Measurements from ENCODE around the gene DCANP1.

Gene DCANP1

DNA sequence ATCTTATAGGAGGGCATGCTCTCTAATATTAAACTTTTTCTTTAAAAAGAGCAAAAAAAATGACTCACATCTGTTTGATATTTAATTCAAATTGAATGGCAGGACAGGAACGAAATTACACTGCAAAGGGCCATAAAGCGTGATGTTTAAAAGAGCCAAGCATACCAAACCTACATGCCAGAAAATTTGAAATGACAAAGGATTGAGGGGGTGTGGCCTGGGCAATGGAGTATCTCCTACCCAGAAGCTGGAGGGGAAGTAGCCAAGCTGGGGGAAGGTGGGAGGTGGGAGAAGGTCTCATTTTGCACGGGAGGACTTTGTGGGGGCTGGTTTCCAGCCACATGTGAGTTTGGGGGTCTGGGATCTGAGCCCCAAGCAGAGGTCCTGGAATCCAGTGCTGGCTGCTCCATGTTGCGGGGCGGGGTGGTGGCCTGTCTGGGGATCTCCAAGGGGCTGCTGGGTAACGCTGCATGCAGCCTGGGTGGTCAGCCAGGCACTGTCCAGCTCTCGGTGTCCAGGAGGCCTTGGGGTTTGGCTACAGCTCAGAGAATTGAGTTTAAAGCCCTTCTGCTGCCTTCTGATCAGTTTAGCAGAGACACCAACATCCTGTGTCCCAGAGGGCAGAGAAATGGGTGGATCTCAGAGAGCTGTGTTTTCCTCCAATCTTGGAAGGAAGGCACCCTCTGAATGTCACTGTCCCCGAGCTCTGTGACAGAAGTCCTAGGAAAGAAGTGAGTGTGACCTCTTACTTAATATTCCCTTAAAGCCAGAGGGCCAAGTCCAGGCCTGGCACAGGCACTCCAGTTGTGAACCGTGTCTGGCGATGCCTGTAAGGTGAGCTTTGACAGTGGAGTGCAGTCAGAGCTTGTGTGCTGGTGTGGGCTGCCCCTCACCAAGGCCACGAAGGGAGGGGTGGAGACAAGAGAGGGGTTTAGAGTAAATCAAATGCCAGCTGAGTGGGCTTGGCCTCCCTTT, 7.6 kb downstream of the DCANP1 start:
- Histone ChIP-seq H3K4me1 (ENCODE audit: control insufficient read depth, insufficient read depth, low read length) (no peaks in the 10 kb centered on the region), H3K27ac (ENCODE audit: low read length) (no peak overlapping the region), H3K27me3 (ENCODE audit: control insufficient read depth, insufficient read depth, low read length) (no peaks in the 10 kb centered on the region), H3K9me3 (ENCODE audit: control insufficient read depth, insufficient read depth, low read length) (no peaks in the 10 kb centered on the region), H3K36me3 (ENCODE audit: control insufficient read depth, insufficient read depth, low read length) (no peaks in the 10 kb centered on the region), H3K4me3 (ENCODE audit: low read length) (no peak overlapping the region)
- WGBS (ENCODE audit: insufficient coverage, insufficient read length): no CpG with 5 or more reads among the region's 11 CpGs
- no peak for DNase-seq (ENCODE audit: low read depth, low spot score)

DNA sequence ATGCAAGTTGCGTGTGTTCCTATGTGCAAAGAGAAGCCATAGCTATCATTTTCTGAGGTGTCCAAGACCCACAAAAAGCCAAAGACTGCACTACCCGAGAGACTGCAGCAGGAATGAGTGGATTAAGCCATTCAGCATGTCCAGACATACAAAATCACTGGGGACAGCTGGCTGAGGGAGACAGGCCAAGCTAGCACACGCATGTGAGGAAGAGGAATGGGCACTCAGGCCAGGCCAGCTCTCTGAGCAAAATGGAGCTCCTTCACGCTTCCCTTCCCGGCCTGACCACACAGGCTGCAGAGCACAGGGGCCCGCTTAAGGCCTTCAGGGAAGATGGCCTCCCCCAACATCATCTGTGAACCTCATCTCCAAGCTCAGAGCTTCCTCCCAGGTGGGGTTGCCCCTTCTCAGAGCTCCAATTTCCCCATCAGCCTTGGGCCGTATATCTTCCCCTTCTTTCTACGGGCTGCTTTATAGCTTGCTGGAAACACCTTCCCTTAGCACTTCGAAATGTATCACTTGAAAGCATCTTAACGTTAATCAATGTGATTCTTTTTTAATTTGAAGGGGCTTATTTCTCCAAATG, 8.4 kb downstream of the DCANP1 start:
- H3K4me1 ChIP-seq (ENCODE audit: control insufficient read depth, insufficient read depth, low read length): peaks cover 2% of the 10 kb centered on the region; the same call in 1 of the 2 replicates
- no CpG with 5 or more reads among the region's 10 CpGs for WGBS (ENCODE audit: insufficient coverage, insufficient read length)
- no peak for DNase-seq (ENCODE audit: low read depth, low spot score)

GRCh38 chr5:135437796-135438560, 9.2 kb downstream of the DCANP1 start:
- Histone ChIP-seq H3K36me3 (ENCODE audit: control insufficient read depth, insufficient read depth, low read length) (no peaks in the 10 kb centered on the region), H3K27me3 (ENCODE audit: control insufficient read depth, insufficient read depth, low read length) (no peaks in the 10 kb centered on the region), H3K9me3 (ENCODE audit: control insufficient read depth, insufficient read depth, low read length) (no peaks in the 10 kb centered on the region), H3K4me1 (ENCODE audit: control insufficient read depth, insufficient read depth, low read length) (peaks cover 2% of the 10 kb centered on the region; the same call in 1 of the 2 replicates), H3K27ac (ENCODE audit: low read length) (no peak overlapping the region), H3K4me3 (ENCODE audit: low read length) (no peak overlapping the region)
- WGBS (ENCODE audit: insufficient coverage, insufficient read length): no CpG with 5 or more reads among the region's 13 CpGs
- no peak for DNase-seq (ENCODE audit: low read depth, low spot score)

More for the DNA sequence above, 8.4 kb downstream of the DCANP1 start:
- no peaks in the 10 kb centered on the region for H3K9me3 ChIP-seq (ENCODE audit: control insufficient read depth, insufficient read depth, low read length)
- no peaks in the 10 kb centered on the region for H3K36me3 ChIP-seq (ENCODE audit: control insufficient read depth, insufficient read depth, low read length)
- H3K27me3 ChIP-seq (ENCODE audit: control insufficient read depth, insufficient read depth, low read length): no peaks in the 10 kb centered on the region
- H3K4me3 ChIP-seq (ENCODE audit: low read length): no peak overlapping the region
- no peak overlapping the region for H3K27ac ChIP-seq (ENCODE audit: low read length)

DNA sequence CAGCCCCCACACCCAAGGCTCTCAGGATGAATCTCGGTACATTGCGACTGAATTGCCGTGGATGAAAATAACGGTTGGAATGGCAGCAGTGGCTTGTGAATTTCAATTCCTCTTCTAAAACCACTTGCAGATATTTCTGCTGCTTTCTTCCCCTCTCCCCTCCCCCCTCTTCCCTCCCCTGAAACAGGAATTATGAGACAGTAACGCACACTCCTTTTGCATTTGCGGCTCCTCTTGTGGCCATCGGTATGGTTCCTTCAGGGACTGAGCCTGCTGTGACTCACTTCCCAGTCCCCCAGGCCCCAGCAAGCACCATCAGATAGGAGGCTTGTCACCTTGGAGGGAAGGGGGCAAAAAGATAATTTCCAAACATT, 9.7 kb downstream of the DCANP1 start:
- DNase-seq (ENCODE audit: low read depth, low spot score): no peak
- peaks cover 2% of the 10 kb centered on the region; the same call in 1 of the 2 replicates for H3K4me1 ChIP-seq (ENCODE audit: control insufficient read depth, insufficient read depth, low read length)
- no peaks in the 10 kb centered on the region for H3K9me3 ChIP-seq (ENCODE audit: control insufficient read depth, insufficient read depth, low read length)
- WGBS (ENCODE audit: insufficient coverage, insufficient read length): no CpG with 5 or more reads among the region's 7 CpGs
- no peak overlapping the region for H3K4me3 ChIP-seq (ENCODE audit: low read length)
- H3K27ac ChIP-seq (ENCODE audit: low read length): no peak overlapping the region
- no peaks in the 10 kb centered on the region for H3K36me3 ChIP-seq (ENCODE audit: control insufficient read depth, insufficient read depth, low read length)
- H3K27me3 ChIP-seq (ENCODE audit: control insufficient read depth, insufficient read depth, low read length): no peaks in the 10 kb centered on the region

DNA sequence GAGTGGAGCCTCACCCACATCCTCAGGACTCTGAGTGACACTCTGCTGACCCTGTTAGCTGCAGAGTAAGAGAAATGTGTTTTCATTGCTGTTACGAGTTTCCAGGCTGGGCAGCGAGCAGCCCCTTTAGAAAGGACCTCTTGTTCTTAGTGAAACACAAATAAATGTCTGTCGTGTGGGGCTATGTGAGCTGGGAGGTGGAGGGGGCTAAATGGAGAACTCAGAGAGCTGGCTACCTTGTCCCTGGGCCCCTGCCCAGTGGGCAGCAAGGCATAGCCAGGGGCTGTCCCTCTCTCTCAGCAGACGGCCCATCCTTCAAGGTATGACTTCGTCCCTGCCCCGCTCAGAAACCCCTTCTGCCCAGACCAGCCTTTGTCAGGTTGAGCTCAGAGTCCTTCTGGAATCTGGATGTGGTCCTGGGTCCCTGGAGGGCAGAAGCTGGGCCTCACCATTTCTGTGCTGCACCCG, 10.2 kb downstream of the DCANP1 start:
- H3K4me3 ChIP-seq (ENCODE audit: low read length): no peak overlapping the region
- DNase-seq (ENCODE audit: low read depth, low spot score): no peak
- no CpG with 5 or more reads among the region's 7 CpGs for WGBS (ENCODE audit: insufficient coverage, insufficient read length)

DNA sequence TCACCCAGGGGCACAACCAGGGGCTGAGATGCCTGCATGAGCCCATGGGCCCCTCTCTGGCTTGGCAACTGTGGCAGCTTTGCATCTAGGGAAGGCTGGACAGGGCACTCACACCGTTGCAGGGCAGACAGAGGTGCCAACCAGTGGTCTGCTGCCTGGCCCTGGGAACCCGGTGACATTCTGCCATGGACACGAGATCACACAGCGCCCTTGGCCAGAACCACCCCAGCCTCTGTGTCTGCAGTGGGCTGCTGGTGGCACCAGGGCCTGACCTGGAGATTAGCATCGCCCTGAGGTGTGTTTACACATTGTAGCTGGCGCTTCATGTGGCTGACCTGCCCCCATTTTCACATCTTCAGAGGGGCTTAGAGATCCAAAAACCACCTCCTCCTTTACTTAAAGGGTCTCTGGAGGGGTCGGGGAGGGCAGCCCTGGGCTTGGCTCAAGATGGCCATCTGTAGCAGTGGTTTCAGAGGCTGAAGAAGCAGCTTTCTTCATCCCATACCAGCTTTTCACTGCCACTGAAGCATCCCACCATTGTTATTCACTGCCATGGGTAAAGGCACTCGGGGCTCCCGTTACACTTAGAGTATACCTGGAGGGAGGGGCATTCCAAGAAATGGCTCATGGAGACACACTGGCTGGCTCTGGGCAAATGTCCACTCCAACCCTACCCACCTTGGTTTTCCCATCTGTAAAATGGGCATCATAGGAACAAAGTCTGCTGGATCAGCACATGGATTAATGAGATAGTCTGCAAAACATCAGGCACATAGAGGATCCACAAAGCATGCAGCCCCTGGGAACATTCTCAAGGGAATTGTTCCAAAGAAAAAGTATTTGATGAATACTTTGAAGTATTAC, 11.4 kb downstream of the DCANP1 start:
- Histone ChIP-seq H3K36me3 (ENCODE audit: control insufficient read depth, insufficient read depth, low read length) (no peaks in the 10 kb centered on the region), H3K27me3 (ENCODE audit: control insufficient read depth, insufficient read depth, low read length) (no peaks in the 10 kb centered on the region), H3K27ac (ENCODE audit: low read length) (no peak overlapping the region), H3K4me3 (ENCODE audit: low read length) (no peak overlapping the region), H3K4me1 (ENCODE audit: control insufficient read depth, insufficient read depth, low read length) (peaks cover 2% of the 10 kb centered on the region; the same call in 1 of the 2 replicates), H3K9me3 (ENCODE audit: control insufficient read depth, insufficient read depth, low read length) (no peaks in the 10 kb centered on the region)
- no peak for DNase-seq (ENCODE audit: low read depth, low spot score)
- WGBS (ENCODE audit: insufficient coverage, insufficient read length): no CpG with 5 or more reads among the region's 9 CpGs

More for the DNA sequence above, 10.2 kb downstream of the DCANP1 start:
- no peaks in the 10 kb centered on the region for H3K36me3 ChIP-seq (ENCODE audit: control insufficient read depth, insufficient read depth, low read length)
- no peaks in the 10 kb centered on the region for H3K9me3 ChIP-seq (ENCODE audit: control insufficient read depth, insufficient read depth, low read length)
- no peaks in the 10 kb centered on the region for H3K27me3 ChIP-seq (ENCODE audit: control insufficient read depth, insufficient read depth, low read length)
- H3K4me1 ChIP-seq (ENCODE audit: control insufficient read depth, insufficient read depth, low read length): peaks cover 2% of the 10 kb centered on the region; the same call in 1 of the 2 replicates
- H3K27ac ChIP-seq (ENCODE audit: low read length): no peak overlapping the region

DNA sequence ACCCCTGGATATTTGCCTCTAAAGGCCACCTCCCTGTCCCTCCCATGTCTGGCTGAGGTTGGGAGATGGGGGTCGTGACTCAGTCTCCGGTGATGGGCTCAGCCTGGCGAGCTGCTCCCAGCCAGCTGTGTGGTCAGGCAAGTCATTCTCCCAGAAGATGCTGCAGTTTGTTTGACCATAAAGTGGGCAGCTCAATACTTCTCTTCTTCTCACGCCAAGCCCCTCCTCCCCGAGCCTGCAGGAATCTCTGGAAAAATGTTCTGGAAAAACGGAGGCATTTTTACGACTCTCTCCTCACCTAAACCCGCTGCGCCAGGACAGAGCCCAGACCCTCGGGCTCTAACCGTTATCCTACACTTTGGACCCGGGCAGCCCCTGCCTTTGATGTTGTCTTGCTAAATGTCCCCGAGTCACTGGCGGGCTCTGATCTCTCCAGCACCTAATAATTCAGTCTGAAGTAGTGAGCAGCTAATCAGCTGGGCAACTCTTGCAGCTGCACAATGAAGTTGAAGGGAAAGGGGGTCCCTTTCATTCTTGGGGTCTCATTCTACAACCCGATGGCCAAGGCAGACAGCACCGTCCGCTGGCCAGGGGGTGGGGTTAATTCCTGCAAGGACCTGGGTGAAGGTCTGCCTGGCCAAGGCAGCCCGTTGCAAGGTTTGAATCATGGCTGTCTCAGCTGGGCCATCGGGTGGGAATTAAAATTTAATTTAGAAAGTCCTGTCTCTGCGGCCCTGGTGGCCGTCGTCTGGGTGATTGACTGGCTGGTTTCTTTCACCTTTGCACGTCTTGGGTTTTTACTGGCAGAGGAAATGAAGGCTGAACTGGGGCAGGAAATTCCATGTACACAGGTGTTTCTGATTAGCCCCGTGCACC, 12.3 kb downstream of the DCANP1 start:
- Histone ChIP-seq H3K4me3 (ENCODE audit: low read length) (no peak overlapping the region), H3K9me3 (ENCODE audit: control insufficient read depth, insufficient read depth, low read length) (no peaks in the 10 kb centered on the region), H3K27ac (ENCODE audit: low read length) (no peak overlapping the region), H3K27me3 (ENCODE audit: control insufficient read depth, insufficient read depth, low read length) (no peaks in the 10 kb centered on the region), H3K4me1 (ENCODE audit: control insufficient read depth, insufficient read depth, low read length) (peaks cover 2% of the 10 kb centered on the region; the same call in 1 of the 2 replicates), H3K36me3 (ENCODE audit: control insufficient read depth, insufficient read depth, low read length) (no peaks in the 10 kb centered on the region)
- no CpG with 5 or more reads among the region's 24 CpGs for WGBS (ENCODE audit: insufficient coverage, insufficient read length)
- no peak for DNase-seq (ENCODE audit: low read depth, low spot score)

- H3K4me3 ChIP-seq (ENCODE audit: low read length): no peak overlapping the region
- no peak overlapping the region for H3K27ac ChIP-seq (ENCODE audit: low read length)
- no peaks in the 10 kb centered on the region for H3K9me3 ChIP-seq (ENCODE audit: control insufficient read depth, insufficient read depth, low read length)
- no peaks in the 10 kb centered on the region for H3K27me3 ChIP-seq (ENCODE audit: control insufficient read depth, insufficient read depth, low read length)
- DNase-seq (ENCODE audit: low read depth, low spot score): no peak
- H3K4me1 ChIP-seq (ENCODE audit: control insufficient read depth, insufficient read depth, low read length): peaks cover 2% of the 10 kb centered on the region; the same call in 1 of the 2 replicates
- H3K36me3 ChIP-seq (ENCODE audit: control insufficient read depth, insufficient read depth, low read length): no peaks in the 10 kb centered on the region
- WGBS (ENCODE audit: insufficient coverage, insufficient read length): no CpG with 5 or more reads among the region's 12 CpGs
Measured at GRCh38 chr5:135433681-135434426, 13.3 kb downstream of the DCANP1 start.
